HG03521 (cell line): ENCODE data around the gene NCEH1.
"Not testable (repeated sequence)": the region's sequence is repeated elsewhere in the genome, so short reads cannot be mapped to it uniquely, and the experiment has no call there.

Experiments
- ATAC-seq: cut with Tn5 transposase; IDR thresholded peaks from one replicate; pipeline ENCODE4 v1.9.1; 2021; ENCODE audit warnings: mild to moderate bottlenecking, moderate library complexity; ENCODE audit not compliant: unreplicated experiment

The NCEH1 gene

GRCh38 chr3:172614340-172615274 lies 96.3 kb downstream of the NCEH1 start:
- ATAC-seq = no peak

GRCh38 chr3:172613845-172614244 lies 97.0 kb downstream of the NCEH1 start:
- no peak for ATAC-seq

GRCh38 chr3:172612871-172613678 lies 97.8 kb downstream of the NCEH1 start:
- ATAC-seq = no peak

GRCh38 chr3:172609750-172610149 lies 101.1 kb downstream of the NCEH1 start:
- no peak for ATAC-seq

GRCh38 chr3:172608575-172608974 lies 102.3 kb downstream of the NCEH1 start:
- no peak for ATAC-seq

GRCh38 chr3:172607305-172608121 lies 103.4 kb downstream of the NCEH1 start:
- no peak for ATAC-seq

GRCh38 chr3:172606021-172606420 lies 104.8 kb downstream of the NCEH1 start:
- no peak for ATAC-seq

- no peak for ATAC-seq
Measured at GRCh38 chr3:172604895-172605646, 105.8 kb downstream of the NCEH1 start.

GRCh38 chr3:172601066-172601832 lies 109.6 kb downstream of the NCEH1 start:
- no peak for ATAC-seq

GRCh38 chr3:172600644-172601065 lies 110.2 kb downstream of the NCEH1 start:
- no peak for ATAC-seq

- ATAC-seq = no peak
Measured at GRCh38 chr3:172598904-172599303, 112.0 kb downstream of the NCEH1 start.

GRCh38 chr3:172596394-172596706 lies 114.5 kb downstream of the NCEH1 start:
- no peak for ATAC-seq

- ATAC-seq = peak; percentile 35
Measured at GRCh38 chr3:172595664-172596393, 115.0 kb downstream of the NCEH1 start.

- ATAC-seq = not testable (repeated sequence)
Measured at GRCh38 chr3:172594900-172595663, 115.8 kb downstream of the NCEH1 start.

- ATAC-seq = no peak
Measured at GRCh38 chr3:172592898-172593669, 117.8 kb downstream of the NCEH1 start.

- peak; percentile 75 for ATAC-seq
Measured at GRCh38 chr3:172591876-172592771, 118.7 kb downstream of the NCEH1 start.
